Gastroesophageal sphincter (tissue), 4 donors: Measurements from ENCODE around the gene PRR23E. TPM values are rescaled to one million over a fixed set of nuclear protein-coding genes. Genes with fewer than 3 reads are reported as not detected.

Experiments used
- ATAC-seq: fragments of 150-250 bp; one replicate; pipeline ENCODE4 v1.9.1; 2016; ENCODE audit warnings: mild to moderate bottlenecking, moderate library complexity
- H3K27ac ChIP-seq, 4 donors: fragments of 200-600 bp; sonication (generic) in 3 of 4; 1 replicate in 3 of 4; 2 replicates in 1 of 4; pipeline ENCODE4 v1.5.1; 2016 to 2019
- H3K27me3 ChIP-seq: fragments of 200-600 bp; sonication (generic); one replicate; pipeline ENCODE4 v1.5.1; 2019
- H3K36me3 ChIP-seq, 2 donors: fragments of 200-600 bp; sonication (generic); one replicate each; pipeline ENCODE4 v1.5.1; 2019; ENCODE audit warnings: control low read depth in 1 of 2
- H3K4me1 ChIP-seq, 3 donors: fragments of 200-600 bp; sonication (generic); 1 replicate in 2 of 3; 2 replicates in 1 of 3; pipeline ENCODE4 v1.5.1; 2016 to 2019; ENCODE audit warnings: control low read depth in 2 of 3
- H3K4me3 ChIP-seq, 2 donors: fragments of 200-600 bp; sonication (generic); one replicate each; pipeline ENCODE4 v1.5.1; 2019; ENCODE audit warnings: mild to moderate bottlenecking in 1 of 2, moderate library complexity in 1 of 2
- H3K9me3 ChIP-seq, 3 donors: fragments of 200-600 bp; sonication (generic); one replicate each; pipeline ENCODE4 v1.5.1; 2017 to 2019; ENCODE audit warnings: control low read depth in 2 of 3
- EP300 ChIP-seq: sonication (generic); formaldehyde crosslinking; IDR thresholded peaks from one replicate; pipeline ENCODE4 v1.6.1; 2017; ENCODE audit warnings: antibody characterized with exemption, mild to moderate bottlenecking
- POLR2A ChIP-seq, 2 donors: fragments of 450-650 bp; IDR thresholded peaks; one replicate each; pipeline ENCODE4 v1.6.1; 2017; ENCODE audit warnings: antibody characterized with exemption in 2 of 2, mild to moderate bottlenecking in 2 of 2, moderate library complexity in 1 of 2
- POLR2AphosphoS5 ChIP-seq: sonication (generic); formaldehyde crosslinking; IDR thresholded peaks from one replicate; pipeline ENCODE4 v1.6.1; 2017; ENCODE audit warnings: antibody characterized with exemption
- WGBS, 2 donors: methylation state at CpG; one replicate each; pipeline ENCODE4 v1.1.5; 2018; ENCODE audit warnings: low coverage in 1 of 2; 5-methylcytosine and 5-hydroxymethylcytosine counted together
- total RNA-seq, 4 donors: library from RNA; depleted of rRNA; stranded (reverse); fragments of >200 nt; gene quantifications; one replicate each; pipeline ENCODE4 v1.1.0, GENCODE V29; 2016
- TF ChIP-seq, protein P1 (sequence below), 4 experiments: fragments of 200-600 bp in 2 of 4; fragments of 450-650 bp in 2 of 4; sonication (generic) in 1 of 4; IDR thresholded peaks; one replicate each; pipeline ENCODE4 v1.5.1; 2017 to 2019; ENCODE audit warnings: antibody characterized with exemption in 4 of 4, mild to moderate bottlenecking in 2 of 4, moderate library complexity in 2 of 4

The PRR23E gene
- total RNA-seq, 4 donors from 2014 or later, result not detected

DNA sequence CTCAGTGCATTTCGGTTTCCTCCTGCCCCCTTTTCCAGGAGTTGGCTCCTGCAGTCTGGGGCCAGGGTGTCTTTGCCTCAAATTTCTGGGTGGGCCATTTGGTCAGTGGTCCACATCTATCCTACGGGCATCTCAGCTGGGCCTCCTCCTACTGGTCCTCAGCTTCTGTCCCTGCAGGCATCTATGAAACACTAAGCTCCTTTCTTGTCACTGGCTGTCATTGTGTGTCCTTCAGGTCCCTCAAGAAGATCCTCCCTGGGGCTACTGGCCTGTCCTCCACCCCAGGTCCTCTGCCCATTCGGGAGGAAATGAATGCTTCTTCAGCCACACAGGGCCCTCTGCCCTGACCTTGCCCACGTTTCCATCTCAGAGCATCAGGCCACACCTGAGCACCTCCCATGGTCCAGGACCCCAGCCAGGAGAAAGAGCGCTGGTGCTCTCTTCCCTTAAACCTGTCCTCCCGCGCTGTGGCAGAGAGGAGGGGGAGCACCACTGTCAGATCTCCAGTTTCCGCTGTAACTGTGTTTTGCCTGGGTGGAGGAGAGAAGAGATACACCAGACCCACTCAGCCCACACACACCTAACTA is 1.8 kb downstream of the PRR23E start:
- H3K9me3 ChIP-seq, result peaks cover 0 to 18% (median 0%) of the 10 kb centered on the region in 3 donors
- H3K27ac ChIP-seq, result no peak overlapping the region
- no peak for ATAC-seq
- peaks cover 13% of the 10 kb centered on the region for H3K27me3 ChIP-seq
- no peaks in the 10 kb centered on the region for H3K36me3 ChIP-seq
- WGBS, 2 donors, result 60 to 81% methylated on average over 1 to 5 of the region's 8 CpGs
- no peak overlapping the region for H3K4me3 ChIP-seq
- TF ChIP-seq POLR2AphosphoS5 (no peak), POLR2A (IDR thresholded peaks at IDR 0.05) (no peak), EP300 (no peak)
- TF ChIP-seq, protein P1, sequence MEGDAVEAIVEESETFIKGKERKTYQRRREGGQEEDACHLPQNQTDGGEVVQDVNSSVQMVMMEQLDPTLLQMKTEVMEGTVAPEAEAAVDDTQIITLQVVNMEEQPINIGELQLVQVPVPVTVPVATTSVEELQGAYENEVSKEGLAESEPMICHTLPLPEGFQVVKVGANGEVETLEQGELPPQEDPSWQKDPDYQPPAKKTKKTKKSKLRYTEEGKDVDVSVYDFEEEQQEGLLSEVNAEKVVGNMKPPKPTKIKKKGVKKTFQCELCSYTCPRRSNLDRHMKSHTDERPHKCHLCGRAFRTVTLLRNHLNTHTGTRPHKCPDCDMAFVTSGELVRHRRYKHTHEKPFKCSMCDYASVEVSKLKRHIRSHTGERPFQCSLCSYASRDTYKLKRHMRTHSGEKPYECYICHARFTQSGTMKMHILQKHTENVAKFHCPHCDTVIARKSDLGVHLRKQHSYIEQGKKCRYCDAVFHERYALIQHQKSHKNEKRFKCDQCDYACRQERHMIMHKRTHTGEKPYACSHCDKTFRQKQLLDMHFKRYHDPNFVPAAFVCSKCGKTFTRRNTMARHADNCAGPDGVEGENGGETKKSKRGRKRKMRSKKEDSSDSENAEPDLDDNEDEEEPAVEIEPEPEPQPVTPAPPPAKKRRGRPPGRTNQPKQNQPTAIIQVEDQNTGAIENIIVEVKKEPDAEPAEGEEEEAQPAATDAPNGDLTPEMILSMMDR (IDR thresholded peaks at IDR 0.05), result no peak
- H3K4me1 ChIP-seq, result no peaks in the 10 kb centered on the region

DNA sequence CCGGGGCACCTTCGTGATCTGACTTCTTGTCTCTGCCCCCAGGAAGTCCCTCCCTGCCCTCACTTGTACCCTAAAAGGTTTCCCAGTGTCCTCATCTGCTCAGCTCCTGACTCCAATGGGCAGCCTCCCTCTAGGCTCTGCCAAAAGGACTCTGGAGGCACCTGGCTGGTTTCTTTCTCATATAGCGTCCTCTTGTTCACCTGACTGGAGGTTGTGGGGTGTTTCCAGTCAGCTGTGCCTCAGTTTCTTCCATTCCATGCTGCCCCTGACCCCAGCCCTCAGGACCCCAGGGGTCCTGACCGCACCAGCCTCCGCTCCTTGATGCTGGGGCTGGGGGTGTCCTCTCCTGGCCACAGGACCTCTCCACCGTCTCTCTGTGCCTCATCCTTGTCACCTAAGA is 2.5 kb downstream of the PRR23E start:
- H3K4me1 ChIP-seq, result no peaks in the 10 kb centered on the region
- no peak overlapping the region for H3K27ac ChIP-seq
- ATAC-seq, result no peak
- peaks cover 21% of the 10 kb centered on the region for H3K27me3 ChIP-seq
- TF ChIP-seq, protein P1 (IDR thresholded peaks at IDR 0.05), result no peak
- TF ChIP-seq EP300, result no peak
- TF ChIP-seq POLR2A (IDR thresholded peaks at IDR 0.05), result no peak
- no peak for TF ChIP-seq POLR2AphosphoS5
- WGBS, 2 donors, result 55 to 80% methylated on average over 2 of the region's 6 CpGs
- H3K36me3 ChIP-seq, result no peaks in the 10 kb centered on the region
- peaks cover 0 to 18% (median 0%) of the 10 kb centered on the region in 3 donors for H3K9me3 ChIP-seq
- no peak overlapping the region for H3K4me3 ChIP-seq

DNA sequence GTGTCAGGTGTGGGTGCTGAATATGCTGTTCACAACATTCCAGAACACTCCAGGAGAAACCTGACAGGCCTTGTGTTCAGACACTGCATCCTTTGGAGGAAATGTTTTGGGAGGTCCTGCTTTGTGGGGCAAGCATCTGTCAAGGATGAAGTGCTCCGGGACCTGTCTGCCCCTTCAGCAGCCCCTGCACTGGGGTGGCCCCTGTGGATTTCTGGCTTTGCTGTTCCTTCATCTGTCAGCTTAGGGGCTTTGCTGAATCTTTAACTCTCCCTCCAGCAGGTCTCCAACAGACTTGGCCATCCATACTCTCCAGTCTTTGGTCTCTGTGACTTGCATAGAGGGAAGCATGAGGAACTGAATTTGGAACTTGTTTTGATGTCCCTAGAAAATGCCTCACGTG is 3.1 kb downstream of the PRR23E start:
- no peak overlapping the region for H3K4me3 ChIP-seq
- H3K27ac ChIP-seq, result no peak overlapping the region
- H3K9me3 ChIP-seq, result peaks cover 0 to 15% (median 0%) of the 10 kb centered on the region in 3 donors
- ATAC-seq, result no peak
- WGBS, 2 donors, result 0% methylated on average over 1 of the region's 2 CpGs; no CpG with 5 or more reads in 1 of the 2 donors
- peaks cover 23% of the 10 kb centered on the region for H3K27me3 ChIP-seq
- no peaks in the 10 kb centered on the region for H3K4me1 ChIP-seq
- TF ChIP-seq POLR2A (IDR thresholded peaks at IDR 0.05) (no peak), EP300 (no peak)
- TF ChIP-seq, protein P1 (IDR thresholded peaks at IDR 0.05), result no peak
- no peaks in the 10 kb centered on the region for H3K36me3 ChIP-seq

DNA sequence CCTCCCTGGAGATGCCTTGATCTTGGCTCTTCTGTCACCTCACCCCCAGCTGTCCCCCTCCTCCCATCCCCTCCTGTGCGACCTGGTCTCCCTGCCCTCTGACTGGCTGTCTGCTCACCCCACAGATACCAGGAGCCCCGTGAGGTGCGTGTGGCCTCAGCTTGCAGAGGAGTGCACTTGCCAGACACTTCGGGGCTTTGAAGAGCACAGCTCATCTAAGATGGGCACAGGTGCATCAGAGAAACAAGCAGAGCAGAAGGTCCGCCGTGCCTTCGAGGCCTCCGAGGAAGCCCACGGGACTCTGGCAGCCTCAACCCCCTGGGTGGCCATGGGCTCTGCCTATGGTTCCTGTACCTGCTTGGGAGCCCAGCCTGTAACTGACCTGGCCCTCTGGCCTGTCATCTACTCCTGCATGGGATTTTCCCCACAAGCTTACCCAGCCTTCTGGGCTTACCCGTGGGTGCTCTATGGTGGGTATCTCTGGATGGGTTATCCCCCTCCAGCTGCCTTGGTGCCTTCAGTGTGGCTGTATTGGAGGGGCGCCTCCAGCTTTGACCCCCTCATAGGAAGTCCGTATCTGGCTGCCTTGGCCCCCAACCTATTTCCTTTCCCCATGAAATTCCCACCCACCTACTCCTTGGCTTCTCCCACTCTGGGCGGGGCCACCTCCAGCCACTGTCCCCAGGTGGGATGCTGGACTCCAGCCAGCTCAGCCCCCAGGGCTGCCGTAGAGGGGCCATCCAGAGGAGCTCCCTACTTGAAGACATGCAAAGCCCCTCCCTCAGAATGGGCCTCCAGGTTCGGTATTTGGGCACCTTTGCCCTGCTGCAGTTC is 3.8 kb downstream of the PRR23E start:
- no peak for ATAC-seq
- Histone ChIP-seq H3K27me3 (peaks cover 26% of the 10 kb centered on the region), H3K36me3 (no peaks in the 10 kb centered on the region), H3K9me3 (peaks cover 0 to 9% (median 0%) of the 10 kb centered on the region in 3 donors), H3K4me1 (no peaks in the 10 kb centered on the region), H3K4me3 (no peak overlapping the region), H3K27ac (no peak overlapping the region)
- TF ChIP-seq POLR2A (IDR thresholded peaks at IDR 0.05) (no peak), POLR2AphosphoS5 (no peak), EP300 (no peak)
- TF ChIP-seq, protein P1 (IDR thresholded peaks at IDR 0.05), result no peak
- WGBS, 2 donors, result 46% methylated on average over 4 of the region's 15 CpGs; no CpG with 5 or more reads in 1 of the 2 donors
